Esophagus squamous epithelium (tissue), 5 donors: Measurements from ENCODE around the gene CTNND2. TPM values are rescaled to one million over a fixed set of nuclear protein-coding genes. Genes with fewer than 3 reads are reported as not detected.

Experiments used
- DNase-seq: peaks from one replicate; lab custom pipeline; 2025; lab: John Stamatoyannopoulos, UW
- H3K27ac ChIP-seq, 4 donors: fragments of 200-600 bp; sonication (generic); one replicate each; pipeline ENCODE4 v1.5.1; 2016 to 2019; ENCODE audit warnings: mild to moderate bottlenecking in 1 of 4
- H3K27me3 ChIP-seq, 4 donors: fragments of 200-600 bp; sonication (generic); 1 replicate in 3 of 4; 2 replicates in 1 of 4; pipeline versions ENCODE4 v1.5.1 to v1.6.0; 2017 to 2021; ENCODE audit warnings: antibody characterized with exemption in 1 of 4
- H3K36me3 ChIP-seq, 3 donors: fragments of 200-600 bp; sonication (generic); one replicate each; pipeline ENCODE4 v1.5.1; 2016 to 2019
- H3K4me1 ChIP-seq, 3 donors: fragments of 200-600 bp; sonication (generic); one replicate each; pipeline ENCODE4 v1.5.1; 2017 to 2019
- H3K4me3 ChIP-seq, 4 donors: fragments of 200-600 bp; sonication (generic); 1 replicate in 3 of 4; 2 replicates in 1 of 4; pipeline ENCODE4 v1.5.1; 2016 to 2019; ENCODE audit warnings: mild to moderate bottlenecking in 2 of 4, moderate library complexity in 1 of 4
- H3K9me3 ChIP-seq, 3 donors: fragments of 200-600 bp; sonication (generic); one replicate each; pipeline ENCODE4 v1.5.1; 2016 to 2019
- CTCF ChIP-seq, 6 experiments: fragments of 450-650 bp in 4 of 6; fragments of 200-600 bp in 2 of 6; sonication (generic) in 2 of 6; IDR thresholded peaks; one replicate each; pipeline ENCODE4 v1.5.1; 2016 to 2019; ENCODE audit warnings: antibody characterized with exemption in 6 of 6, mild to moderate bottlenecking in 4 of 6, moderate library complexity in 4 of 6
- POLR2A ChIP-seq, 4 donors: fragments of 450-650 bp; IDR thresholded peaks; one replicate each; pipeline ENCODE4 v1.6.1; 2017; ENCODE audit warnings: antibody characterized with exemption in 4 of 4, mild to moderate bottlenecking in 4 of 4, moderate library complexity in 3 of 4
- WGBS, 2 donors: methylation state at CpG; one replicate each; pipeline ENCODE4 v1.1.5; 2018; 5-methylcytosine and 5-hydroxymethylcytosine counted together
- intact Hi-C: fragments of 100-400 bp; cut with DNase I; formaldehyde crosslinking; loops from one replicate; pipeline ENCODE4 v1.15.0; 2022
- total RNA-seq, 4 donors: library from RNA; depleted of rRNA; stranded (reverse); fragments of >200 nt; gene quantifications; one replicate each; pipeline ENCODE4 v1.1.0, GENCODE V29; 2016
- donor health status: DM: yes; HTN: yes; CAD: no.

Gene CTNND2
- total RNA-seq, 4 donors from 2014 or later, result 0.38 to 0.50 TPM; not detected in 2

- TF ChIP-seq POLR2A (IDR thresholded peaks at IDR 0.05) (no peak), CTCF (IDR thresholded peaks at IDR 0.05) (no peak)
- Histone ChIP-seq H3K36me3 (no peaks in the 10 kb centered on the region), H3K9me3 (no peaks in the 10 kb centered on the region), H3K27ac (no peak overlapping the region), H3K4me3 (no peak overlapping the region), H3K4me1 (peaks cover 0 to 23% (median 0%) of the 10 kb centered on the region in 3 donors), H3K27me3 (peaks cover 0 to 17% (median 0%) of the 10 kb centered on the region in 4 donors)
- intact Hi-C loops, result no loop called here
- no peak for DNase-seq
- 48 to 49% methylated on average over 5 of the region's 5 CpGs for WGBS, 2 donors
Observed at GRCh38 chr5:11854936-11855335, 49.3 kb downstream of the CTNND2 start.

GRCh38 chr5:11853796-11854195, 50.5 kb downstream of the CTNND2 start:
- WGBS, 2 donors, result 46 to 50% methylated on average over 10 of the region's 10 CpGs
- TF ChIP-seq CTCF (IDR thresholded peaks at IDR 0.05), result no peak
- no peak for TF ChIP-seq POLR2A (IDR thresholded peaks at IDR 0.05)
- no peak for DNase-seq
- Histone ChIP-seq H3K27ac (no peak overlapping the region), H3K27me3 (peaks cover 0 to 14% (median 0%) of the 10 kb centered on the region in 4 donors), H3K4me1 (peaks cover 0 to 23% (median 0%) of the 10 kb centered on the region in 3 donors), H3K4me3 (no peak overlapping the region), H3K9me3 (no peaks in the 10 kb centered on the region), H3K36me3 (no peaks in the 10 kb centered on the region)
- intact Hi-C loops, result no loop called here

GRCh38 chr5:11853140-11853539, 51.1 kb downstream of the CTNND2 start:
- no peak for TF ChIP-seq POLR2A (IDR thresholded peaks at IDR 0.05)
- TF ChIP-seq CTCF (IDR thresholded peaks at IDR 0.05), result no peak
- intact Hi-C loops, result no loop called here
- H3K27ac ChIP-seq, result no peak overlapping the region

GRCh38 chr5:11852717-11853087, 51.5 kb downstream of the CTNND2 start:
- no peak for TF ChIP-seq CTCF (IDR thresholded peaks at IDR 0.05)
- no peak for TF ChIP-seq POLR2A (IDR thresholded peaks at IDR 0.05)
- Histone ChIP-seq H3K4me1 (peaks cover 0 to 23% (median 0%) of the 10 kb centered on the region in 3 donors), H3K27ac (no peak overlapping the region), H3K27me3 (peaks cover 0 to 12% (median 0%) of the 10 kb centered on the region in 4 donors), H3K4me3 (no peak overlapping the region), H3K36me3 (no peaks in the 10 kb centered on the region), H3K9me3 (no peaks in the 10 kb centered on the region)
- no peak for DNase-seq
- intact Hi-C loops, result no loop called here
- 42 to 54% methylated on average over 1 of the region's 1 CpG for WGBS, 2 donors

More at GRCh38 chr5:11853140-11853539, 51.1 kb downstream of the CTNND2 start:
- Histone ChIP-seq H3K4me1 (peaks cover 0 to 23% (median 0%) of the 10 kb centered on the region in 3 donors), H3K4me3 (no peak overlapping the region), H3K36me3 (no peaks in the 10 kb centered on the region), H3K27me3 (peaks cover 0 to 14% (median 0%) of the 10 kb centered on the region in 4 donors), H3K9me3 (no peaks in the 10 kb centered on the region)
- DNase-seq, result no peak

- intact Hi-C loops, result no loop called here
- H3K27ac ChIP-seq, result no peak overlapping the region
- H3K4me3 ChIP-seq, result no peak overlapping the region
- TF ChIP-seq POLR2A (IDR thresholded peaks at IDR 0.05) (no peak), CTCF (IDR thresholded peaks at IDR 0.05) (no peak)
- peaks cover 0 to 23% (median 0%) of the 10 kb centered on the region in 3 donors for H3K4me1 ChIP-seq
- WGBS, 2 donors, result 57% methylated on average over 4 of the region's 4 CpGs
- H3K36me3 ChIP-seq, result no peaks in the 10 kb centered on the region
- no peak for DNase-seq
- peaks cover 0 to 6% (median 0%) of the 10 kb centered on the region in 4 donors for H3K27me3 ChIP-seq
- no peaks in the 10 kb centered on the region for H3K9me3 ChIP-seq
Observed at GRCh38 chr5:11851965-11852716, 52.1 kb downstream of the CTNND2 start.
